Keratinocyte (primary cell): ENCODE results near the gene TCIRG1. TPM values are rescaled to one million over a fixed set of nuclear protein-coding genes. Genes with fewer than 3 reads are reported as not detected.

ENCODE experiments used
- DNase-seq: peaks from one replicate; pipeline ENCODE4 v3.0.0-alpha.2; 2011; ENCODE audit warnings: low read depth, missing footprints, low spot score
- FAIRE-seq: peaks from 2 replicates; lab custom pipeline; 2011; peaks lifted over from hg19 to GRCh38; lab: Jason Lieb, UNC
- H2AFZ ChIP-seq: 2 replicates; pipeline ENCODE4 v1.6.0; 2012; ENCODE audit warnings: low read length, control low read depth, inconsistent platforms; ENCODE audit not compliant: control insufficient read depth
- H3K27ac ChIP-seq: 2 replicates; pipeline ENCODE4 v1.5.1; 2011; ENCODE audit warnings: low read length; ENCODE audit not compliant: control insufficient read depth, insufficient read depth
- H3K27me3 ChIP-seq: 3 replicates; pipeline ENCODE4 v1.6.0; 2011; ENCODE audit warnings: low read length; ENCODE audit not compliant: control insufficient read depth, insufficient read depth; ENCODE audit errors: extremely low read depth
- H3K36me3 ChIP-seq, 2 experiments: 2 replicates in 1 of 2; 3 replicates in 1 of 2; pipeline ENCODE4 v1.5.1; 2011; ENCODE audit warnings: low read length in 2 of 2, mild to moderate bottlenecking in 1 of 2; ENCODE audit not compliant: control insufficient read depth in 2 of 2, insufficient read depth in 2 of 2; ENCODE audit errors: extremely low read depth in 1 of 2
- H3K4me1 ChIP-seq: 3 replicates; pipeline ENCODE4 v1.5.1; 2011; ENCODE audit warnings: low read length; ENCODE audit not compliant: control insufficient read depth, insufficient read depth; ENCODE audit errors: extremely low read depth
- H3K4me2 ChIP-seq: 3 replicates; pipeline ENCODE4 v1.6.0; 2011; ENCODE audit warnings: low read depth, low read length; ENCODE audit not compliant: control insufficient read depth, insufficient read depth; ENCODE audit errors: extremely low read depth
- H3K4me3 ChIP-seq, 3 experiments: fragments of 200-600 bp in 1 of 3; sonication (generic) in 1 of 3; 2 replicates in 2 of 3; 3 replicates in 1 of 3; pipeline ENCODE4 v1.5.1; 2011 to 2016; ENCODE audit warnings: low read length in 3 of 3, mild to moderate bottlenecking in 3 of 3, control low read depth in 2 of 3, inconsistent platforms in 1 of 3, low read depth in 1 of 3, mixed read lengths in 1 of 3, mixed run types in 1 of 3, moderate library complexity in 1 of 3; ENCODE audit not compliant: control insufficient read depth in 2 of 3, insufficient read depth in 2 of 3; ENCODE audit errors: extremely low read depth in 1 of 3
- H3K79me2 ChIP-seq: 2 replicates; pipeline ENCODE4 v1.6.0; 2012; ENCODE audit warnings: low read length; ENCODE audit not compliant: control insufficient read depth, insufficient read depth
- H3K9ac ChIP-seq: 3 replicates; pipeline ENCODE4 v1.6.0; 2011; ENCODE audit warnings: low read length; ENCODE audit not compliant: control insufficient read depth, insufficient read depth; ENCODE audit errors: extremely low read depth
- H3K9me1 ChIP-seq: 3 replicates; pipeline ENCODE4 v1.6.0; 2011; ENCODE audit warnings: low read length; ENCODE audit not compliant: control insufficient read depth, insufficient read depth; ENCODE audit errors: extremely low read depth
- H3K9me3 ChIP-seq: 2 replicates; pipeline ENCODE4 v1.5.1; 2012; ENCODE audit warnings: low read depth, low read length; ENCODE audit not compliant: control insufficient read depth
- H4K20me1 ChIP-seq: 3 replicates; pipeline ENCODE4 v1.6.0; 2011; ENCODE audit warnings: low read length; ENCODE audit not compliant: control insufficient read depth, insufficient read depth; ENCODE audit errors: extremely low read depth
- CTCF ChIP-seq, 3 experiments: IDR thresholded peaks in 1 of 3; conservative IDR thresholded peaks in 1 of 3; optimal IDR thresholded peaks in 1 of 3; 2 replicates in 2 of 3; 3 replicates in 1 of 3; pipeline versions ENCODE3 to v1.5.1; 2011; ENCODE audit warnings: low read length in 3 of 3, mild to moderate bottlenecking in 3 of 3, moderate library complexity in 2 of 3, control low read depth in 1 of 3, inconsistent platforms in 1 of 3; ENCODE audit not compliant: insufficient read depth in 2 of 3; ENCODE audit errors: extremely low read depth in 1 of 3
- EZH2 ChIP-seq: IDR thresholded peaks from one replicate; pipeline ENCODE4 v1.6.1; 2012; ENCODE audit warnings: inconsistent platforms, mild to moderate bottlenecking, low read length, moderate library complexity
- dilution Hi-C: fragments of 300-500 bp; cut with MboI; formaldehyde crosslinking; loops from one replicate; pipeline ENCODE4 v1.7.0; 2020; ENCODE audit warnings: low sequenced_read_pairs; ENCODE audit not compliant: extremely low pct_ligation_motif_present
- polyA plus RNA-seq, 5 experiments: library from polyadenylated mRNA; depleted of rRNA in 3 of 5; stranded (reverse) in 3 of 5; stranded (forward) in 1 of 5; unstranded in 1 of 5; fragments of >200 nt; gene quantifications; 1 replicate in 1 of 5; 2 replicates in 3 of 5; 3 replicates in 1 of 5; pipeline versions ENCODE4 v1.2.1 to v1.2.3, GENCODE V29; 2011 to 2012; ENCODE audit warnings: missing spikeins in 2 of 5, low read depth in 1 of 5, low replicate concordance in 1 of 5

TCIRG1 gene
- polyA plus RNA-seq, 1 donor (not counting 4 experiments of a cell fraction or from before 2014, with no cell fraction given): 12.7 TPM

DNA sequence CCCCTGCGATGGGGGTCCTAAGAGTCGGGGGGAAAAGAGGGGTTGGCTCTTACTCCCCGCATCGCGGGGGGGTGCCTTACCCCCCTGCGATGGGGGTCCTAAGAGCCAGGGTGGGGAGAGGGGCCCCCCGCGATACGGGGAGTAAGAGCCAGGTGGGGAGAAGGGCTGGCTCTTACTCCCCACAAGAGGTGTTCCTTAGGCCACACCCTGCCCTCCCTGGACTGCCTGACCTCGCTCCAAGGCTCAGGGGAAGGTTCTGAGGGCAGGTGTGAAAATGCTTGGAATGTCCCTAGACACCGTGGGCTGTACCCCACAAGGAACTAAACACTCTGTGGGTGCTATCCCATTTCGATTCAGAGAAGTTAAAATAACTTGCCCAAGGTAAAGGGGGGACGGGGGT lies 42.8 kb upstream of the TCIRG1 start:
- Histone ChIP-seq H3K4me1 (no peaks in the 10 kb centered on the region), H3K9ac (no peak overlapping the region), H2AFZ (no peak overlapping the region), H3K4me3 (no peak overlapping the region), H3K27me3 (no peaks in the 10 kb centered on the region), H3K36me3 (peaks cover 0 to 1% of the 10 kb centered on the region in 2 experiments), H4K20me1 (no peaks in the 10 kb centered on the region), H3K9me1 (no peaks in the 10 kb centered on the region), H3K79me2 (no peaks in the 10 kb centered on the region), H3K4me2 (no peak overlapping the region), H3K9me3 (no peaks in the 10 kb centered on the region), H3K27ac (no peak overlapping the region)
- TF ChIP-seq EZH2: no peak
- TF ChIP-seq CTCF (optimal IDR thresholded peaks at IDR 0.05 in 1 of 3, IDR thresholded peaks at IDR 0.05 in 1 of 3, conservative IDR thresholded peaks at IDR 0.05 in 1 of 3; ENCODE audit: extremely low read depth in 1 of 3, insufficient read depth in 2 of 3, low read length in 3 of 3): no peak
- DNase-seq: no peak
- FAIRE-seq: no peak
- dilution Hi-C loops: no loop called here

GRCh38 chr11:67996622-67997474 lies 42.0 kb upstream of the TCIRG1 start:
- Histone ChIP-seq H3K27ac (no peak overlapping the region), H3K9me1 (no peaks in the 10 kb centered on the region), H3K4me2 (no peak overlapping the region), H3K36me3 (peaks cover 0 to 1% of the 10 kb centered on the region in 2 experiments), H3K4me3 (no peak overlapping the region), H4K20me1 (no peaks in the 10 kb centered on the region), H2AFZ (no peak overlapping the region), H3K4me1 (no peaks in the 10 kb centered on the region), H3K27me3 (no peaks in the 10 kb centered on the region), H3K9me3 (no peaks in the 10 kb centered on the region), H3K9ac (no peak overlapping the region), H3K79me2 (no peaks in the 10 kb centered on the region)
- dilution Hi-C loops: no loop called here
- DNase-seq (no peak), FAIRE-seq (no peak)
- TF ChIP-seq EZH2: no peak
- TF ChIP-seq CTCF (optimal IDR thresholded peaks at IDR 0.05 in 1 of 3, IDR thresholded peaks at IDR 0.05 in 1 of 3, conservative IDR thresholded peaks at IDR 0.05 in 1 of 3; ENCODE audit: extremely low read depth in 1 of 3, insufficient read depth in 2 of 3, low read length in 3 of 3): no peak
